Measurements from ENCODE around the gene SH2D3A.

Gene SH2D3A

DNA sequence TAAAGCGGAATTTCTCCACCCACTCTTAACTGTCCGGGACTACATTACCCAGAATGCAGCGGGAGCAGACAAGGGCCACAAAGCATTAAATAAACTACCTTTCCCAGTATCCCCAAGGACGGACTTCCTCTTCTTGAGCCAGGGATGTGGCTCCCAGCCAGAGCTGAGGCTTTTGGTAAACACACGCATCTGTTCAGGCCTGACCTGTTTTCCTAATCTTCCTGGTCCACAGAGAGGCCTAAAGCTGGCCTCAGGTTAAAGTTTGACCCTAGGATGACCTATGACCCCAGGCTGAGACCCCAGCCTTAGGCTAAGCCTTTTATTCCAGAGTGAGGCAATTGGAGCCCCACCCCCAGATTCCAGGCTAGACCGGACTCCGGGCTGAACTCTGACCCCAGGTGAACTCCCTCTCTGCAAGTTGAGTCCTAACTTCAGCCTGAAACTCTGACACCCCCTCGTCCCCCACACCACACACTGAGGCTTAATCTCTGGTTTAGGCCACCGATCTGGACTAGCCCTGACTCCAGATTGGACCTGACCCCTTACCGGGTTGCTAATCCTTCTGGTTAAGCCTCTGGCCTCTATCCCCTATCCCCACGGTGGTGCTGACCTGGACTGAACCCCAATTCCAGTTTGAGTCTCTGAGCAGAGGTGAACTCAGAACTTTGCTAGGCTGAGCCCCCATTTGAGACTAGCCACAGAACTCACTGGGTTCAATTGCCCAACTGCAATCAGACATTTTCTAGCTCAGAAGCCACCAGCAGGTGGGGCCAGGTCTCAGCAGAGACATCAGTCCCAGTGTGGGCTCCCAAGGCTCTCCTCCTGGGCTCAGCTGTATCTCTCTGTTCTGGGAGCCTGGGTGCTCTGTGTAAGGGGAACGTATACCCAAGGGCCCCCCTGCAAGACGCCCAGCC is 29.1 kb downstream of the SH2D3A start:
- DNase-seq (ENCODE audit: low read depth in 2 of 2), result peak; percentile 58 to 79

DNA sequence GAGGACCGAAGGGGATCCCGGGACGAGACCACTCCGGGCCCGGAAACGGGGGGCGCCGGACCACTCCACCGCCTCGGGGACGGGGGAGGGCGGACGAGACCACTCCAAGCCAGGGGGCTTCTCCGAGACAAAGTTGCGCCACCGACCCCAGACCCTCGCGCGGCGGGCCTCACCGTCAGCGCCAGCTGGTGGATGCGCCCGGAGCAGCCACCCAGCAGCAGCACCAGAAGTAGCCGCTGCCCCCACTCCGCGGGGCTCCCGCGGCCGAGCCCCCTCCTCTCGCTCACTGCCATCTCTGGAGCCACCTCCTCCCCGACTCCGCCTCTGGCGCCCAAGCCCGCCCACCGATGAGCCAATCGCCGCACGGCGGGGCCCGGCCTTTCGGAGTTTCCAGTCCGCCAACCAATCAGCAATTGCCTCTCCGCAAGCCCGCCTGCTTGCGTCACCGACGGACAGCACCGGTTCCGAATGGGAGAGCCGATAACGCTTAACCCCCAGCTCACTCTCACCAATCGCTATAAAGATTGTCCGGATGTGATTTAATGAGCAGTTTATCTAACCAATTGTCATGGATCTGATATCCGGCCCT is 29.9 kb downstream of the SH2D3A start, which contains the start of gene GPR108:
Gene GPR108, minus strand, starts transcription at position 297 of the 589 bp plus-strand sequence. Its CDS starts 4 bp downstream, at position 293.
- peak; percentile 97 to 98 for DNase-seq (ENCODE audit: low read depth in 2 of 2)

DNA sequence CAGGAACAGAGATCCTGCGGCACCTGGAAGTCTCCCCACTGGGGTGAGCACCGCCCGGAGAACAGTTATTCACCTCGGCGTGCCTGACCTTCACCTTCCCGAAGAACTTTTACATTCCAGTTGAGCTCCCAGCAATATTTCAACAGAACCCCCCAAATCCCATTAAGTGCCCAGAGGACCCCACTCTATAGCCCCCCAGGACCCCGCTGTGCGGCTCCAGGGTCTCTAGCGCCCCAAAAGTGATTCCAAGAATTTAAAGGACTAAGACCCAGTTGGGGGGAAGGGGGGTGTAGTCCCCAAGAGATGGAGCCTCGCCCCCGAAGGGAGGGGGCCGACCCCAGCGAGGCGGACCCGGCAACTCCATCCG is 30.3 kb downstream of the SH2D3A start:
- no peak for DNase-seq (ENCODE audit: low read depth in 2 of 2)

DNA sequence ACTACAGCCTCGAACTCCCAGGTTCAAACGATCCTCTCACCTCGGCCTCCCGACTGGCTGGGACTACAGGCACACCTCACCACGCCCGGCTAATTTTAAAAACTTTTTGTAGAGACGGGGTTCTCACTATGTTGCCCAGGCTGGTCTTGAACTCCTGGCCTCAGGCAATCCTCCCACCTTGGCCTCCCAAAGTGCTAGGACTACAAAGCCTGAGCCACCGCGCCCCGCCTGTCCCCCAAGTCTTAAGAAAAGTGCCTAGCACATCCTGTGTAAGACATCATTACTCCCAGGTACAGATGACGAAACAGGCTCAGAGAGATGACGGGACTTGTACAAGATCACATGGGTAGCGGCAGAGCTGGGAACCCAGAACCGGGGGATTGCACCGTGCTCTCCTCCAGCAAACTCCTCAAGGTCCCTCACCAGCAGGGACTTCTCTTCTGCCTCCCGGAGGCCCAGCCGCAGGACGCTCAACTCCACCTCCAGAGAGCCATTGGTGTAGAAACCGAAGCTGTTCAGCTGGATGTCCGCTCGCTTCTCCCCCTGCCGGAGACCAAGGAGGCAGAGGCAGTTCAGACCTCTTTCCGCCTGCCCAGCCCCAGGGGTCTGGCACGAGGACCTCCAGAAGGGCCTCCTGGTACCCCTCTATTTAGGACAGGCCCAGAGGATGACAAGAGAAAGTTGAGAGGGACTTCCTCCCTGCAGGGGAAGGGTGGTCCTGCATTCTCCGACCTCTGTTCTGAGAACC is 30.9 kb downstream of the SH2D3A start:
- DNase-seq (ENCODE audit: low read depth in 2 of 2), result peak; percentile 51 to 61

DNA sequence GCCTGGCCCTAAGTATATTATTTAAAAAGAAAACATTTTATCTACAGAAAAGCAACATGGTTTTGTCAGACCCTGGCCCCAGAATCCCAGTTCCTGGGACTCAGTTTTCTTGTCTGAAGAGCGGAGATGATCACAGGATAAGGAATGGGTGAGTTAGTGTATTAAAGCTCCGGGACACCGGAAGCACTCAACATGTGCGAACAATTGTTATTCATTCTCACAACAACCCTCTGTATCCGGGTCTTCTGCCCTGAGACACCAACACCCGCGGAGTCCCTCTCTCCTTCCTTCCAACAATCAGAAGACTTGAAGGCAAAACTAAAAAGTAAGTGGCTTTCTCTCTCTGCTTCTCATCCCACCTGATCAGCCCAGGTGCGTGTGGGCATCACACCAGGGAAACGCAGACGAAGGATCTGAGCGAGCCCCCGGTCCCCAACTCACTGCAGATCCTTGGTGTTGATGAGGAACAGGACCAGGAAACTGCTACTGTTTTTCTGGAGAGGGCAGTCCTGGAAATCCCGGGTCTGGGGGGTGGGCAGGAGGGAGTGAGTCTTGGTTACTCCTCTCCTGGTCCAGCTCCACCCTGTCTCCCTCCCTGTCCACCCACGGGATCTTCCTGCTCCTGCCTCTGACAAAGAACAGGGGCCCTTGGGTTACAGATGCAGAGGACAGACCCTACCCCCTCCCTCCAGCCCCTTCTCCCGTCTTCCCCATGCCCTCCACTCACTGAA is 31.9 kb downstream of the SH2D3A start:
- no peak for DNase-seq (ENCODE audit: low read depth in 2 of 2)

DNA sequence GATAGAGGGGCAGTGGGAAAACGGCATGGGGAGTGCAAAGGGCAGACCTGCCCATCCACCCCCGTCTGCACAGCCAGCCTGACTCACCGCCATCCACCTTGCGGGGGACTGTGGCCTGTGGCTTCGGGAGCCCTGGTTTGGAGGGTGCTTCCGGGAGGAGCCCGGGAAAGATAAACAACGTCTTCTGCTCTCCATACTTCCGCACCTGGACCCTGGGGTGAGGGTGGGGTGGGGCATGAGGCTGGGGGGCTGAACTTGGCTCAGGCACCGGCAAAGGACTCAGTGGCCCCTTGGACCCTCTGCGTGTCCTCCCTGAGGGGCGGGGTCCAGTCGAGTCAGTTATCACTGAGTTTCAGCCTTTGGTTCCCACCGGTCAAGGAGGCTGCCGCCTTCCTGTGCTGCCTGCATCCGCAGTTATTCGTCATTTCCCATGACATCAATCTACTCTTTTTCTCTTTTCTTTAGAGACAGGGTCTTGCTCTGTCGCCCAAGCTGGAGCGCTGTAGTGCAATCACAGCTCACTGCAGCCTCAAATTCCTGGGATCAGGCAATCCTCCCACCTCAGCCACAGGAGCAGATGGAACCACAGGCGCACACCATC is 33.0 kb downstream of the SH2D3A start:
- DNase-seq (ENCODE audit: low read depth in 2 of 2), result no peak

DNA sequence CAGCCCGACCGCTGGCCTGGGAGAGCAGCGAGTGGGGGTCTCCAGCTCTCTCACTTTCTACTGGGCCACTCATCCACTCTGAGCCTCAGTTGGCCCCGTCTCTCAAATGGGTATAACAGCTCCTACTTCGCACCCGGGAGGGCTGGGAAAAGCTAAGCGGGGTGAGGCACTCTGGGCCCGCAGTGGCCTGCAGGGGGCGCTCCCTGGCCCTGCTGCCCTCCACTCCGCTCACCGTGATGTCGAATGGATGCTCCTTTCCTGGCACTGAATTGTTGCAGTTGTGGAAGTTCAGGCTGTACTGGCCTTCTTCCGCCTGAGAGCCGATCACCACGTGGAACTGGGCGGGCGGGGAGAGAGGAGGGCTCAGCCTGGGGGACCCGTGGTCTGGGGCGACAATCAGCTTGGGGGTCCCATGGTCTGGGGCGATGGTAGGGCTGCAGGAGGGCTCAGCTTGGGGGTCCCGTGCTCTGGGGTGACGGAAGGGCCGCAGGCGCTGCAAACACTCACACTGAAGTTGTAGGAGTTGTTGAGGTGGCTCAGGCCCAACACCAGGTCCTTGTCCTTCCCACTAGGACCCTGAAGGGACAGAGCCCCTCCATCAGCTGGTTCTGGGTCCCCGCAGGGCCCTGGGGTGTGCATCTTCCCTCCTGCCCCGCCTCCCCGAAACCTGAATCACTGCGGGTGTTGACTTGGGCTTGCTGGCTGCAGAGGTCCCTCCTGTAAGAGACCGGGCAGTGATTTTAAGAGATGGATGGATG is 33.7 kb downstream of the SH2D3A start:
- DNase-seq (ENCODE audit: low read depth in 2 of 2), result no peak

DNA sequence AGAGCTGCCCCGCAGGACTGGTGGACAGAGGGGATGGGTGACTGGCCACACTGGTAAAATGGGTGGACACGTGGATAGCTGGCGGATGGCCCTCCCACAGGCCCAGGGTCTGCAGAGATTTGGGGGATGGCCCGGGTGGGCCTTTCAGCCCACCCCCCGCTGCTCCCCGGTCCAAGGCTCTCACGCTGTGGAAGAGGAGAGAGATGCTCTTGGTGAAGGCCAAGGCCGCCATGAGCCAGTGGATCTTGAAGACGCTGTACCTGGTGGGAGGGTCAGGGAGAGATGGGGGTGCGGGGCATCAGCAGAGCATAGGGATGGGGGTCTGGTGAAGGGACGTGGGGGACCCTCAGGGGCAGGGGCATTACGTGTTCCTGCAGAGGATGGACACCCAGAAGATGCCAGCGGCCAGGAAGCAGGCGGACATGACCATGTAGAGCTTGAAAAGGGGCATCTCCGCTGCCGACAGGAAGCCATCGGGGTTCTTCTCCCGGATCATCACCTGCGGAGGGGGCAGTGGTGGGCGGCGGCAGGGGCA is 34.4 kb downstream of the SH2D3A start:
- no peak for DNase-seq (ENCODE audit: low read depth in 2 of 2)

DNA sequence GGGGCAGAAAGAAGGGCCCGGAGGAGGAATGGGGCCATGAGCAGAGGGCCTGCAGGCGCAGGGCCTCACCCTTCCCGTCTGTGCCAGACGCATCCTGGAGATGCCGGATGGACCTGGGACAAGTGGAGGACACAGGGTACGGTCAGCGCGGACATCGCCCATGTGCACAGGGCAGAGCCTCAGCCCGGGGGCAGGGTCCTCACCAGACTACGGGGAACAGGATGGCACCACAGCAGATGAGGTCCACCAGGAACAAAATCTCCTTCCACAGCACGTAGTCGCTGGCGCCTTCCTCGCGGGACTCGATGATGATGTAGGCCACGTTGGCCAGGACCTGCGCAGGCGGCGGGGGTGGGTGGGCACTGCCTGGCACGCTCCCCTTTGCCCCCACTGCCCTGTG is 35.4 kb downstream of the SH2D3A start:
- DNase-seq (ENCODE audit: low read depth in 2 of 2), result no peak

DNA sequence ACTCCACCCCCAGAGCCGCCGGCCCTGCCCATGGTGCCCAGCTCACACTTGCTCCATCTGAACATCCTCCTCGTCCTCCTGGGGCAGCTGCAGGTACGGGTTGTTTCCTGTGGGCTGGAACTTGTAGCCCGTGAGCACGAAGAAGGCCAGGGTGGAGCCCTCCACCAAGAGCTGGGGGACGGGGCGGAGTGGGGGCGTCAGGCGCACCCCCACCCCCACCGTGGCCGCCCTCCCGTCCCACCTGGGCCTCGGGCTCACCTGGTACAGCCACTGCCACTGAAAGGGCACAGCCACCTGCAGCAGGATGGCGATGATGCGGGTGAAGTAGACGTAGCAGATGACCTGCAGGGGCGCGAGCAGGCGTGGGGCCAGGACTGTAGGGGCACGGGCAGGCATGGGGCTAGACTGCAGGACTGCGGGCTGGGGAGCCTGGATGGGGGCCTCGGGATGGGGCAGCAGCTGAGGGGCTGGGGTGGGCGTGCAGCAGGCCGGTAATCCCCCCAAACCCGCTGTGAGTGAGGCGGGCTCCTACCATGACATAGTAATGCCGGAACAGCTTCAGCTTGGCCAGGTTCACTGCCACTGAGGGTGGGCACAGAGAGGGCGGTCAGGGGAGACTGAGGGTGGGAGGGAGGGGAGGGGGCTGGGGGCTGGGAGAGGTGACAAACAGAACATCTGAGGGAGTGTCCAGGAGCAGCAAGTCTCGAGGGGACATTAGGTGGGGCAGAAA is 36.1 kb downstream of the SH2D3A start:
- DNase-seq (ENCODE audit: low read depth in 2 of 2), result no peak

DNA sequence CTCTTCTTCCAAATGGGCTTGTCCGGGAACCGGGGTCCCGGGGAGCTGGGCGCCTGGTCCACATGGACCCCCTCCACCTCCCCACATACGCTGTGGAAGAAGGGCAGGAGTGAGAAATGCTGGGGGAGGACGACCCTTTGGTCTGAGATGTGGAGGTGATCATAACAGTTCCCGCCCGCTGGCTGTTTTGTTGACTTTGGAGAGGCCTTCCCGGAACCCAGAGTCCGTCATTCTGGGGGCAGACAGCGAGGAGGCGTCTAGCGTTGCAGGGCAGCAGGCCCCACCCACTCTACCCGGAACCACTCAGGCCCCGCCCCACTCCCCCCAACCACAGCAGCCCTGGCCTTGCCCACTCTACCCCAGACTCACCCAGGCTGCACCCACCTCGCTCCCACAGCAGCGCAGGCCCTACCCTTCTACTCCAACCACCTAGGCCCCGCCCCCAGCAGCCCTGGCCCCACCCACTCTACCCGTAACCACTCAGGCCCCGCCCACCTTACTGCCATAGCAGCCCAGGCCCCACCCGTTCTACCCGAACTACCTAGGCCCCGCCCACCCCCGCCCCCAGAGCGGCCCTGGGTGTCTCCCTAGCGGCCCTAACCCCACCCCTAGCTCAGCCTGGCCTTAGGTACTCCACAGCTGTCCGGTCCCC is 37.0 kb downstream of the SH2D3A start:
- peak; percentile 54 to 64 for DNase-seq (ENCODE audit: low read depth in 2 of 2)

DNA sequence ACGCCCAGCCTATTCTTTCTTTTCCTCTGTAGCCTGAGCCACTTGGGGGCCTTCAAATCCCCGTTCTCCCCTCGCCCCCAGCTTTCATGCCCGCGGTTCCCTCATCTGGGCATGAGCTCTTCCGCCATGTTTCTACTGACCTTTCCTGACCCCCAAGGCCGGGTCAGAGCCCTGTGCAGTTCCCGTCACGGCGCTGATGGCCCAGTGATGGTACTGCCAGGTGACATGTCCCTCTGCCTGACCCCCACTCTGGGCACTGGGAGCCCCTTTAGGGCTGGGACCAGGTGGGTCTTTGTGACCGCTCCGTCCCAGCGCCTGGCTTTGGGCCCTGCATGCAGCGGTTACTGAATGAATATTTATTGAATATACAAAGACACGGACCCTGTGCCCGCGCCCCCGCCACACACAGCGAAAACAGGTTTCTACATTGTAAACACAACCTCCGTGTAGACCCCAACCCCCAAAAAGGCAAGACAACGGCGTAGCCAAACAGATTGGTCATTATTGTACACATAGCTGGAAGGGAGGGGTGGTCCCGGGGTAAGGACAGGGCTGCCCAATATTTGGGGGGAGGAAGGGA is 37.6 kb downstream of the SH2D3A start:
- no peak for DNase-seq (ENCODE audit: low read depth in 2 of 2)

DNA sequence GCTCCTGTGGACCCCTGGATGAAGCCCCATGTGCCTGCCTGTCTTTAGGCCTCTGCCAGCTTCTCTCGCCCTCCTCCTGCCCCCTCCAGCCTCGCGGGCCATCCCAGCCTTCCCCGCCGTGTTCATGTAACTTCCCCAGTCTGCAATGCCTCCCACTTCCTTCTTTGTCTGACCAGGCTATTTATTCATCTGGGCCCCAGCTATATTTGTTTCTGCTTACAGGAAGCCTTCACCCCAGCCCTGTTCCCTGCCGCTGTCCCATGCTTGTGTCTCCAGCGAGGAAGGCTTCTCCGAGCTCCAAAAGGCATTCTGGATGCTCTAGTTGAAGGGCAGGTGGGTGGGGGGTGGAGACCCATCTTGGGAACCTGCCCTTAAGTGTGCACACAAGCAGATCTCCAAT is 38.9 kb downstream of the SH2D3A start:
- DNase-seq (ENCODE audit: low read depth in 2 of 2), result no peak

DNA sequence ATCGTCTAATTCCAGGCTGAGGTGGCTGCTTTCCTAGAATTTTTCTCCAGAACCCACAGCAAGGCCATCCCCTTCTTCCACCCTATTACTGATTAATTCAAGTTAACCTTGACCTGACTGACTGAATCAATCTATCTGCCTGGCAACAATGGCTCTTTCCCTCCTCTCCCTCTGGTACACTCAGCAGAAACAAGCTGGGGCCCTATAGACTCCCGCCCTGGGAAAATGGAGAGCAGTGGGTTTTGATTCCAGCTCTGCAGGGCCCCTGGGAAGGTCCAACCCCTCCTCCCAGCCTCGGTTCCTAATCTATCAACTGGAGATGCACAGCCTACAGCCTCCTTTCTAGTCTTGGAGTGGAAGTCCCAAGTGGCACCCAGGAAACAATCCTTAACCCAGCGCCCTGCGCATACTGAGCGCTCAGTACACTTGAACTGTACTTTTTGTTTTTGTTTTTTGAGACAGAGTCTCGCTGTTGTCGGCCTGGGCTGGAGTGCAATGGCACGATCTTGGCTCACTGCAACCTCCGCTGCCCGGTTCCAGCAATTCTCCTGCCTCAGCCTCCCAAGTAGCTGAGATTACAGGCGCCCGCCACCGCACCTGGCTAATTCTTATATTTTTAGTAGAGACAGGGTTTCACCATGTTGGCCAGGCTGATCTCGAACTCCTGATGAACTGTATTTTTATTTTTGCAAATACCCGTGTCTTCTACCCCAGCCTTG is 41.6 kb downstream of the SH2D3A start:
- no peak for DNase-seq (ENCODE audit: low read depth in 2 of 2)

DNA sequence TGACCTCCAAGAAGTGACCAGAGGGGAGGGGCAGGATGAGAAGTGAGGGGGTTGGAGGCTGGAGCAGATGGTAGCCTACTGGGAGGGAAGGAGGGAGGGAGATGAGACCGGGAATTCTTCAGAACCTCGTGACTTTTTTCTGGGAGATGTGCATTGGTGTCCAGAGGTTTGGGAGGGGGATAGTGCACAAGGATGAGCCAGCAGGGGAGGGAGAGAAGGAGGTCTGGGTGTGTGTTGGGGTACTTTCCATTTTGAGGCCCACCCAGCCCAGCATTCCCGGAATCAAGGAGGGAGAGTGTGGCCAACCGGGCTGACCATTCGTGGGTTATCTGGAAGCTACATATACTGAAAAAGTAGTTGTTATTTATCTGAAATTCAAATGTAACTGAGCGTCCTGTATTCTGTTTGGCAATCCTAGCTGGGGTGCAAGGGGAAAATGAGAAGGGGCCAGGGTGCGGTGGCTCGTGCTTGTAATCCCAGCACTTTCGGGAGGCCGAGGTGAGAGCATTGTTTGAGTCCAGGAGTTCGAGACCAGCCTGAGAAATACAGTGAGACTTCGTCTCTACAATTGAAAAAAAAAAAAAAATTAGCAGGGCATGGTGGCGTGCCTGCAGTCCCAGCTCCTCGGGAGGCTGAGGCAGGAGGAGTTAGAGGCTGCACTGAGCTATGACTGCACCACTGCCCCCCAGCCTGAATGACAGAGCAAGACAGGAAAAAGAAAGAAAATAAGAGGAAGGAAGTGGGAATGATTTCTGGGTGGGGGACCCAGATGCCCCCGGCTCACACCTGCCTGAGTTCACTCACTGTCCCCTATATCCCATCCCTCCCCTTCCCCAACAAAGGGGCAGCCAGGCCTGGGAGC is 42.4 kb downstream of the SH2D3A start:
- no peak for DNase-seq (ENCODE audit: low read depth in 2 of 2)

DNA sequence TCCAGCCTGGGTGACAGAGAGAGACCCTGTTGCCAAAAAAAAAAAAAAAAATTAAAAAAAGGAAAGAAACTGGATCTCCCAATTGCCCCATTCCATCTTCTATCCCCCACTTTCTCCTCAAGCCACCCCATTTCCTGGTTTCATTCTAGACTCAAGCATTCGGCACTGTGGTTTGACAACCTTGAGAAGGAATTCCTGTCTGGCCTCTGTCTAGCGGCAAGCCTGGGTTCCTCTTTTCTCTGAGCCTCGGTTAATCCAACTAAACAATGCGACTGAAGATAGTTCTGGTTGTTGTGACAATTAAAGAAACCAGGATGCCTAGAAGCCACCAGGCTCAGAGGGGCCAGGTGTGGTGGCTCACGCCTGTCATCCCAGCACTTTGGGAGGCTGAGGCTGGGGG is 43.5 kb downstream of the SH2D3A start:
- no peak for DNase-seq (ENCODE audit: low read depth in 2 of 2)

DNA sequence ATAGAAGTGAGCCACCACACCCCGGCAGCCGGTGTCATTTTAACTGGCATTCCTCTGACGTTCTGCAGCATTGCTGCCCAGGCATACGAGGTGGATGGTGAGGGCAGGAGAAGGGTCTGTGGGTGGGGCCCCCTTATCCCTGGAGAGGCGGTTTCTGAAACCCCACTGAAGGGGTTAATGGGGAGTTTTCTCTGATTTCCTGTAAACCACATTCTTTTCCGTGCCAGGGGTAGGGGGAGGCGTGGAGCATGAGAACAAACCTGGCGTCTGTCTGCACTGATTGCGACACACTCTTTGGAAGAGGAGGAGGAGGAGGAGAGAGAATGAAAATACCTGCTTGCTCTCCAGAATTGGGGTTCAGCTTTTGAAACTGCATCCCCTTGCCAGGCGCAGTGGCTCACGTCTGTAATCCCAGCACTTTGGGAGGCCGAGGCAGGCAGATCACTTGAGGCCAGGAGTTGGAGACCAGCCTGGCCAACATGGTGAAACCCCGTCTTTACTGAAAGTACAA is 44.1 kb downstream of the SH2D3A start:
- DNase-seq (ENCODE audit: low read depth in 2 of 2), result no peak
